ENCODE data around the gene FCHSD2. TPM values are rescaled to one million over a fixed set of nuclear protein-coding genes. Genes with fewer than 3 reads are reported as not detected.
"Not testable (repeated sequence)": the region's sequence is repeated elsewhere in the genome, so short reads cannot be mapped to it uniquely, and the experiment has no call there.

The FCHSD2 gene
- total RNA-seq, 1 experiment from 2014 or later: 4.1 TPM

DNA sequence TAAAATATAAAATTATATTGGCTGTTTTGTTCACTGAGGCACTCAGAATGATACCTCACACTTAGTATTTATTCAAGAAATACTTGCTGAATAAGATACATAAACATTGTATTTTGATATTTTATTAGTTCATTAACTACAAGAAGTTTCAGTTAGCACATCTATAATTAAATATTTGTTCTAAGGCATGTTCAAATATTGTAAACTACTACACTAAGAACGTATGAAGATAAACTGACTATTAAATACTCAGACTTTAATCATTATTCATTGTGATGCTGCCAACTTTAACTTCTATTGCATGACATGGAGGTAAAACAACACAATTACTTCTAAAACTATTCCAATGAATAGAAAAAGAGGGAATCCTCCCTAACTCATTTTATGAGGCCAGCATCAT is 198.5 kb downstream of the FCHSD2 start:
- DNase-seq (ENCODE audit: extremely low read depth, low read depth): no peak

DNA sequence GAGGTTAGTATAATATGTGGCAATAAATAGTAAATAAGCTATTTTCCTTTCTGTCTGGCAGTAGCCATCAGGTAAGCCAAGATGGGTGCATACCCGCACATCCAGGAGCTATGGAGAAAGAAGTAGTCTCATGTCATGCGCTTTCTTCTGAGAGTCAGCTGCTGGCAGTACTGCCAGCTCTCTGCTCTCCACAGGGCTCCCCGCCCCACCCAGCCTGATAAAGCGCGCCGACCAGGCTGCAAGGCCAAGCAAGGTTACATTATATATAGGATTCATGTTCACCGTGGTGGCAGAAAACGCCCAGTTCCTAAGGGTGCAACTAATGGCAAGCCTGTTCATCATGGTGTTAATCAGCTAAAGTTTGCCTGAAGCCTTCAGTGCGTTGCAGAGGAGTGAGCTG is 201.7 kb downstream of the FCHSD2 start:
- DNase-seq (ENCODE audit: extremely low read depth, low read depth): no peak

DNA sequence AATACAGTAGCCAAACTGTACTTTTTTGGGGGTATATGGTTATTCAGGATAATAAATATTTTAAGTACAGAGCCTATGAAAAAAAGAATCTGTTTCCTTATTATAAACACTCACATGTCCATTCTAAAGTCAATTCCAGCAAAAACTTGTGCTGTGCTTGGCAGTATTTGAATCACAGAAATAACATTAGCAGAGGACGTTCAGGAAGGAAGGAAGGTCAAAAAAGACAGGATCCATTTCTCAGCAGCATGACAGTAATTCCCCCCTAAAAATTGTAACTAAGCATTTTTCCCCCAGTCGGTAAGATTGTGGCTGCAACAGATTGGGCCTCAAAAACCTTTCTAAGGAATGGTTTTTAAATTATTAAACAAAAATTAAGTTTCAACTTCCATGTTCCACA is 203.1 kb downstream of the FCHSD2 start:
- no peak for DNase-seq (ENCODE audit: extremely low read depth, low read depth)

DNA sequence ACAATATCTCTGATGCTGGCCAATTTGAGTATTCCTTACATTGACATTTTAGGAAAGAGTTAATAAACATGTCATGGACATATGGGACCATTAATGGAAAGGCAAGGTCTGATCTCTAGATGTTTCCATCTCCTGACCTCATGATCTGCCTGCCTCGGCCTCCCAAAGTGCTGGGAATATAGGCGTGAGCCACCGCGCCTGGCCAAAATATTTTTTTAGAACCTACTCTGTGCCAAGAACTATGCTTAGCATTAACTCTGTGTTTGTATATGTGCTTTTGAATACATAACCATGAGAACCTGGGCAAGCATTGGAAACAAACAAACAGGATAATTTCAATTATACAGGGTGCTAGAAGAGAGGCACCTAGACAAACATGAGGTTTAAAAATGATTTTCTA is 204.7 kb downstream of the FCHSD2 start:
- no peak for DNase-seq (ENCODE audit: extremely low read depth, low read depth)

DNA sequence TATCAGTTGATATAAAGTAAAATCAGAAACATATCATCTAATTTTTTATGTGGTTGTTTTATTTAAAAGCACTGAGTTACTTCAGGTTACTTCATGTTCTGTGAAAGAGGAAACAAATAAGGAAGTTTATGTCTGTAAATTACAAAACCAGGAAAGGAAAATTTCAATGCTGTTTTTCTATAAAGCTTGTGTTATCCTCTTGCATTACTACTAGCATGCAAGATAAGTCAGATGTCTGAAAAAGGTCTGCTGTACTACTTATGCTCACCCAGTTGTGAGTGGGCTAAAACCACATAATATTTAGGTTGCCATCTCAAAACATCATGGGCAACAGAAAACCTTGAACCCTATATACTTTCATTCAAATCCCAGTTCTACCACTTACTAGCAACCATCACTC is 206.4 kb downstream of the FCHSD2 start:
- no peak for DNase-seq (ENCODE audit: extremely low read depth, low read depth)

DNA sequence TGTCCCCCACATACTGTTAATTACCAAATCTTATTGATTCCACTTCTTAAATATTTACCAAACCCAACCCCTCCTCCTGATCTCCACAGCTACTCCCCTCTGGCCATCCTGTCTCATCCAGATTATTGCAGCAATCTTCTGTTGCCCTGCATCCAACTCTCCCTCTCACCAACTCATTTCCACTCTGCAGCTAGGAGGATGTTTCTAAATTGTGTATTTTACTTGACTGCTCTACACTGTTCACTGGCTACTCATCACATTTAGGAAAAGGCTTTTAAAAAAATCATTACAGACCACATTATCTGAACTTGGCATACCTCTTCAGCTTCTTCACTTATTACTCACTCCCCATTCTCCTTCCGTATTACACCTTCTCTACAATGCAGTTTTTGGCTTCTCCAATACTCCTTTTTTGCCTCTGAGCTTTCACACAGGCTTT is 210.0 kb downstream of the FCHSD2 start:
- no peak for DNase-seq (ENCODE audit: extremely low read depth, low read depth)

DNA sequence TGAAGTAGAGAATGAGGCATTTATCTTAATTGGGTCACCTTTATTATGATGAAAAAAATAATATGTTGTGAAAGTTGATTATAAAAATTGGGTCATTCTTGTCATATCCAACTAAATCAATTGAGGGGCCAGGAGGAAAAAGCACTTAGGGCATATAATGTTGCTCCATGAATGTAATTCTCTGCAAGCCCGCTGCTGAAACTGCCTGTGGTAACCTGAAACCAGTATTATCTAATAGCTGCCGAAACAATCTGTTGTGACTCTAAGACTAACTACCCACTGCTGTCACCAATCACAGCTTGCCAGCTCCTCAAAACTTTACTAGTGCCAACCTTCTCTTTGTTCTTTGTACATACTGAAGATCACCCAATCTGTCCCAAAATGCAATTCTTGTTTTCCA is 212.1 kb downstream of the FCHSD2 start:
- DNase-seq (ENCODE audit: extremely low read depth, low read depth): no peak

DNA sequence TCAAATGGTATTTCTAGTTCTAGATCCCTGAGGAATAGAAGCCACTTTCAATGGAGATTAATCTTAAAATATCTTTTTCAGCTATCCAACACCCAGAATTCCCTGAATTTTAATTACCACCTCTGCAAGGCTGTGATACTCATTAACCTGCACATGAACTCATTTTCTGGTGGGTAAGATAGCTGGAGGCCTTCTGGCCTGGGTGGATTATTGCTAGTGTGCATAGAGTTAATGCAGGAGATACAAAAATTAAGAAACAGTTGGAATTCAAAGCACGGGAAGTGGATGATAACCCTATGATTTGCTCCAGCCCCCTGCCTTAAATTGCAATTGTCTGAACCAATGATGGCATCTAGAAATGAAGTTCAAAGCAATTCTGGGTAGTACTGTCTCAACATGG is 212.9 kb downstream of the FCHSD2 start:
- DNase-seq (ENCODE audit: extremely low read depth, low read depth): no peak

DNA sequence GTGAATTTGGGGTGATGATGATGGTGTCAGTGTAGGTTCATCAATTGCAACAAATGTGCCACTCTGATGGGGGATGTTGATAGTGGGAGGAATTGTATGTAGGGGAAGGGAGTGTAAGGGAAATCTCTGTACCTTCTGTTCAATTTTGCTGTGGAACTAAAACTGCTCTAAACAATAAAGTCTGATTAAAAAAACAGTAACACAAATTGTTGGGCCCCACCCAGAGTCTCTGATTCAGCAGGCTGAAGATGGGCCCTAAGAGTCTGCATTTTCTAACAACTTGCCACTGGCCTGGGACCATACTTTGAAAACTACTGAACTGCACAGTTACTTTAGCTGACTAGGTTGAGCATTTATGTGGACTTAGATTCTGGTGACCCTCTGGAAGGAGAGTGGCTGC is 214.7 kb downstream of the FCHSD2 start:
- no peak for DNase-seq (ENCODE audit: extremely low read depth, low read depth)

DNA sequence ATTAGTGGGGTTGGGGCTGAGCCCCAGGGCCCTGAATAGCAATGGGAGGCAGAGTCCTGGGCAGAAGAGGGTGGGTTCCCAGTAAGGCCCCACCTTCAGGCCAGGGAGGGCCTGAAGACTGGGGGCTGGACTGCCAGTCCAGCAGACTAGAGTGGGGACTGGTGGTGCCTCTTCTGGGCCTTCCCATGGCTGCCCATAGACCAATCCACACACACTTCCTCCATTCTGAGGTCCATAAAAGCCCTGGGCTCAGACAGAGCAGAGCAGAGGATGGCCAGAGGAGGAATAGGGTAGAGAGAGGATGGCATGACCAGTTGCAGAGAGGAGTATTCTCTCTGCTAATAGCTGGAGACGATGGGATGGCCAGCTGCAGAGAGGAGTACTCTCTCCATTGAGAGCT is 216.0 kb downstream of the FCHSD2 start:
- DNase-seq (ENCODE audit: extremely low read depth, low read depth): no peak

DNA sequence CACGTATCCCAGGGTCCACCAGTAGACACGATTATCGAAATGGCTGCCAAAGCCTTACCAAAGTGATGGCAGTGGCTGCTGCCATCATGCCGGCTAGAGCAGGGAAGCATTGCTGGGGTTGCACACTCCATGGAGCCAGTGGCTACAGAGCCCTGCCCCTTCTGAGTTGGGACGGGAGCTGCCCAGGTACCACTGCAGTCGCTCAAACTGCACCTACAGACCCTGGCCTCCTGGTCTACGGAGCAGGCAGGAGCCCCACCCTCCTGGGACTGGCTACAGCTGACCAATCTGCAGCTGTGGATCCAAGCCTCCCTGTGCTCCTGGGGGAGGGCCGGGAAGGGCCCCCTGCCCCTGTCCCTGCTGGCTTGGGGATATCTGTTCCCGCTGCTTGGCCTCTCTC is 216.5 kb downstream of the FCHSD2 start:
- no peak for DNase-seq (ENCODE audit: extremely low read depth, low read depth)

DNA sequence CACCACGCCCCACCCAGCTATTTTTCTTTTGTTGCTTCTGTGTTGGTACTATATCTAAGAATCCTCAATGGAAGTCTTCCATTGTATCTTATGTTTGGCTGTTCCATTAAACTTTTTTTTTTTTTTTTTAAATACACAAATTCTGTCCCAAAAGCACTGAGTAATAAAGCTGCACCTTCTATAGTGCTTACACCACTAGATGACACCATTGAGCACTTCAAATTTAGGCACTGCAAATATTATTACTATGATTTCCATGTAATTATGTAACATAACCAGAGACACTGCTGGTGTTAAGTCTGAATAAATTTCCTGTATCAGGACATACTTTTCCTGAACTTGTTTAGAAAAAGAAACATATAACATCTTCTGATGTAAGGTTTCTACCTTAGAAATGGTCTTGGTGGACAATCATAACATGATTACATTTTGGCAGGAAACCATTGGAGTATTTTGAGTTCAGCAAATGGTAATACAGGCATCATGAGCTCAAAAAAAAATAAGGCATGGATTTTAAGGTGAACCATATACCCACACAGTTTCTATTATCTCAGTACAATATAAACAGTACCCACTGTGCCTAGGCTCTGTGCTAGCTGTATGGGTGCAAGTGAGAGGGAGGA is 217.4 kb downstream of the FCHSD2 start:
- DNase-seq (ENCODE audit: extremely low read depth, low read depth): no peak

DNA sequence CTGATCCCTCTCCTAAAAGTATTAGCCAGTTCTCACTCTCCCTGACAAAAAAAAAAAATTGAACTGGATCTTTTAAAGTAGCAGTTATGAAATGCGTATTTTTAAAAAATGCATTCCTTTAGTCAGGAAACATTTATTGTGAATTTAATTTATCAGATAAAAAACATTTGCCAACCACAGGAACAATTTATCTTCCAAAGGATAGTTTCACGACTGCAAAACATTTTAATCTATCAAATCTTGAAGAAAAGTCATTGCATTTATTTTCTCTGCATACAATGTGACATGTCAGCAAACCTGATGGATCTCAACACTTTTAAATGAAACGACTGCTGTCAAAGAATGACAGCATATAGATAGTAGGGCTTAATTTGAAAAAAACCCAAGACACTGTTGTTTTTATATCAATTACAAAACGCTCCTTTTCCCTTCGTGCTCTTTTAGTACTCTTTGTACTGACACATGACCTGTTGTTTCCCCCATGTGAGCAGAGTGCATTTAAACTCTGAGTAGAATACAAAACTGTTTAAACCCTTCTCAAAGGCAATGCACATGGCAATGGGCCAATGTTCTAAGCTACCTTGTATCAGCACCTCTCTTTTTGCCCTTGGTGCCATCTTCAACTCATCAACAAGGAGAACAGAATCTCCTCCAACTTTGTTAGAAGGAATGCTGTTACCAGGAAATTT is 220.9 kb downstream of the FCHSD2 start:
- DNase-seq (ENCODE audit: extremely low read depth, low read depth): no peak

DNA sequence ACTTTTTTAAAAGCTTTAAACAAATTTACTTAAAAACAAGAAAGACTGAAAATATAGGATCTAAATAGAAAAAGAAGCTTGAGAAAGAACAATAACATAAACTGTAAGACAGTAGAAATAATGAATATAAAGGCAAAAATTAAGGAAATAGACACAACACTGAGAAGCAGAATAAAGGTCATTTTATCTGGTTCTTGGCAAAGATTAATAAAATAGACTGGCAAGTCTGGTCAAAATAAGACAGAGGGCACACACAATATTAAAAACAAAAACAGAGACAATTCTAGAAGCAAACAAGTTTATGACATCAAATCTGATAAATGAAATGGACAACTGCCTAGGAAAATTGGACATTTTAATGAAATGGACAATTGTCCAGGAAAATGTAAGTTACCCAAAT is 222.1 kb downstream of the FCHSD2 start:
- no peak for DNase-seq (ENCODE audit: extremely low read depth, low read depth)

DNA sequence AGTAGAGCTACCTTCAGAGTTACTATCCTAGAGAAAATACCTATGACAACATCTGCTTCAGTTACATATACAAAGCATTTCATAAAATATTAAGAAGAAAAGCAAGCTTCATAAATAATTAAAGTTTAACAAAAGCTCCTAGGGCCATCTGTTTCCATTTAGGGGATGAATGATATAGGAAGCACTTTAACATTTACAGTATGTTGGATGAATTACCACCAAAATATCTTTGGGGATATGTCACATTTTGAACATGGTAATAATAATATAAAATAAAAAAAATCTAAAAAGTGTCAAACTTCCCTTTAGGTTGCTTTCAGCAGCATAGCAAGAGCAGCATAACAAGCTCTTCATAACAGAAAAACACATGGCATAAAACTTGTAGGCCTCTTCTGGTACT is 223.3 kb downstream of the FCHSD2 start:
- no peak for DNase-seq (ENCODE audit: extremely low read depth, low read depth)

DNA sequence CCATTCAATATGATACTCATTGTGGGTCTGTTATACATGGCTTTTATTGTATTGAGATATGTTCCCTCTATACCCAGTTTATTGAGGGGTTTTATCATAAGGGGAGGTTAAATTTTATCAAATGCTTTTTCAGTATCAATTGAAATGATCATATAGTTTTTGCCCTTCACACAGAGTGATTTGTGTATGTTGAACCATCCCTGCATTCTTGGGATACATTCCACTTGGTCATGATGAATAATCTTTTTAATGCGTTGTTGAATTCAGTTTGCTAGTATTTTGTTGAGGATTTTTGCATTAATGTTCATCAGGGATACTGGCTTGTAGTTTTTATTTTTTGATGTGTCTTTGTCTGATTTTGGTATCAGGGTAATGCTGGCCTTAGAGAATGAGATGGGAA is 229.9 kb downstream of the FCHSD2 start:
- no peak for DNase-seq (ENCODE audit: extremely low read depth, low read depth)

DNA sequence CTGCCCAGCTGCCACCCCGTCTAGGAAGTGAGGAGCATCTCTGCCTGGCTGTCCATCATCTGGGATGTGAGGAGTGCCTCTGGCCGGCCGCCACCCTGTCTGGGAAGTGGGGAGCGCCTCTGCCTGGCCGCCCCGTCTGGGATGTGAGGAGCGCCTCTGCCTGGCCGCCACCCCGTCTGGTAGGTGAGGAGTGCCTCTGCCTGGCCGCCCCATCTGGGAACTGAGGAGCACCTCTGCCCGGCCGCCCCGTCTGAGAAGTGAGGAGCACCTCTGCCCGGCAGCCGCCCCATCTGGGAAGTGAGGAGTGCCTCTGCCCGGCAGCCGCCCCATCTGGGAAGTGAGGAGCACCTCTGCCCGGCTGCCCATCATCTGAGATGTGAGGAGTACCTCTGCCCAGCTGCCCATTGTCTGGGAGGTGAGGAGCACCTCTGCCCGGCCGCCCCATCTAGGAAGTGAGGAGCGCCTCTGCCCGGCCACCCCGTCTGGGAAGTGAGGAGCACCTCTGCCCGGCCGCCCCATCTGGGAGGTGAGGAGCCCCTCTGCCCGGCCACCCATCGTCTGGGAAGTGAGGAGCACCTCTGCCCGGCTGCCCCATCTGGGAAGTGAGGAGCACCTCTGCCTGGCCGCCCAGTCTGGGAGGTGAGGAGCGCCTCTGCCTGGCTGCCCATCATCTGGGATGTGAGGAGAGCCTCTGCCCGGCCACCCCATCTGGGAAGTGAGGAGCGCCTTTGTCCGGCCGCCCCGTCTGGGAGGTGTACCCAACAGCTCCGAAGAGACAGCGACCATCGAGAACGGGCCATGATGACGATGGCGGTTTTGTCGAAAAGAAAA is 232.3 kb downstream of the FCHSD2 start:
- not testable (repeated sequence) for DNase-seq (ENCODE audit: extremely low read depth, low read depth)

DNA sequence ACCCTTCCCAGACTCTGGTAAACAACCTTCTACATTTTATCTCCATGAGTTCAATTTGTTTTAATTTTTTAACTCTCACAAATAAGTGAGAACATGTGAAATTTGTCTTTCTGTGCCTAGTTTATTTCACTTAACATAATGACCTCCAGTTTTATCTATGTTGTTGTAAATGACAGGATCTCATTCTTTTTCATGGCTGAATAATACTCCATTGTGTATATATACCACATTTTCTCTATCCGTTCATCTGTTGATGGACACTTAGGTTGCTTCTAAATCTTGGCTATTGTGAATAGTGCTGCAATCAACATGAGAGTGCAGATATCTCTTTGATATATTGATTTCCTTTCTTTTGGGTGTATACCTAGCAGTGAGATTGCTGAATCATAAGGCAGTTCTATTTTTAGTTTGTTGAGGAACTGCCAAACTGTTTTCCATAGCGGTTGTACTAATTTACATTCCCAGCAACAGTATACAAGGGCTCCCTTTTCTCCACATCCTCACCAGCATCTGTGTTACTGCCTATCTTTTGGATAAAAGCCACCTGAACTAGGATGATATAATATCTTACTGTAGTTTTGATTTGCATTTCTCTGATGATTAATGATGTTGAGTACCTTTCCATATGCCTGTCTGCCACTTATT is 234.0 kb downstream of the FCHSD2 start:
- no peak for DNase-seq (ENCODE audit: extremely low read depth, low read depth)

DNA sequence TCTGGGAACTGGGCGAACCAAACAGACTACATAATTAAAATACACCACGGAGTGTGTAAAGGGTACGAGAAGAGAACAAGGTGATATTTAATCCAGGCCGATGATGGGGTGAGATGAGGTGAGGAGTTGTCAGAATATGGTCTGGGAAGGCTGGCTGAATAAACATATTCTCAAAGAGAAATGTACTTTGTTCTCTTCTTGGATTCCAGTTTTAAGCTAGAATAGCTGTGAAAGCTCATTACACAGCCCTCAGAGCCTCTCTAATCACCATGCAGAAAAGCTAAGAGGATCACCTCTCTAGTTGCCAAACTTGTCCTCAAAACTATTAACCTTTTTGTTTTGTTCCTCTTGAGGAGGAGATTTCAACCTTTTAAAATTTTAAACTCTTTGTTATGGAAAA is 238.1 kb downstream of the FCHSD2 start:
- no peak for DNase-seq (ENCODE audit: extremely low read depth, low read depth)

DNA sequence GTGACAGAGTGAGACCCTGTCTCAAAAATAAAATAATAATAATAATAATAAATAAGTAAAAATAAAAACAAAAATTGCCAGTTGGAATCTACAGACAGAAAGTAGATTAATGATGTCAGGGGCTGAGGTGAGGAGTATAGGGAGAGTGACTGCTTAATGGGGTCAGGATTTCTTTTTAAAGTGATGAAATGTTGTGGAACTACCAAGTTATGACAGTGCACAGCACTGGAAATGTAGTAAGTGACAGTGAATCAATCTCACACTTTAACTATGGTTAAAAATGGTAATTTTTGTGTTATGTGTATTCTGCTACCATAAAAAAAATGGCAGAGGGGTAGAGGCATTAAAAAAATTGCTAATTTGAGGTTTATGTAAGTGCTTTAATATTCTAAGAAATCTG is 240.7 kb downstream of the FCHSD2 start:
- no peak for DNase-seq (ENCODE audit: extremely low read depth, low read depth)

DNA sequence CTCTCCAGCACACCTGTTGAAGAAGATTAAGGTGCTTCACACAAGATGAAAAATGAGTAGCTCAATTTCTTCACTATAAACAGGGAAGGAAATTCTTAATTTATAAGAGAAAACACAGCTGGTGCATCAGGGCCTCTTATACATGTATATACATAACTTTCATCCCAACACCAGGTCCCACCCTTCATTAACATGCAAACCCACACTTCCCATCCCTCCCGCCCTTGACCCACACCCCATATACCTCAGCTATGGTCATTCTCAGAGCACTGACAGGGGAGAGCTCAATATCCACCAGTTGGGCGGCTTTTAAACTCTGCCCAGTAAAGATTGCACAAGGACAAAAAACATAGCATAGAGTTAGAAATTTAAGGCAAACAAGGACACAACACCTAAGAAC is 242.1 kb downstream of the FCHSD2 start:
- DNase-seq (ENCODE audit: extremely low read depth, low read depth): no peak
